Activated naive CD4-positive, alpha-beta T cell treated with anti-CD3 and anti-CD28 coated beads, Interleukin-2, amount 10 ng/mL, durations not matched to agents 7 days and 5 days (primary cell): Measurements from ENCODE around the gene ASGR1.
"Not testable (repeated sequence)": the region's sequence is repeated elsewhere in the genome, so short reads cannot be mapped to it uniquely, and the experiment has no call there.

Source experiments
- CTCF ChIA-PET: fragments of 350-600 bp; sonication (Branson Sonifier 250); formaldehyde crosslinking; loops from one replicate; lab custom pipeline; 2021; ENCODE audit warnings: antibody characterized with exemption; lab: Charles Lee
- DNase-seq: peaks from one replicate; pipeline ENCODE4 v3.0.0-alpha.2; 2020
- H3K27ac Mint-ChIP-seq: one replicate; pipeline ENCODE4 v1.8.0; 2021; ENCODE audit warnings: mild to moderate bottlenecking, moderate library complexity, mixed read lengths
- H3K27me3 Mint-ChIP-seq: one replicate; pipeline ENCODE4 v1.8.0; 2021; ENCODE audit warnings: mild to moderate bottlenecking, mixed read lengths
- H3K36me3 Mint-ChIP-seq: one replicate; pipeline ENCODE4 v1.8.0; 2021; ENCODE audit warnings: mixed read lengths
- H3K4me1 Mint-ChIP-seq: one replicate; pipeline ENCODE4 v1.8.0; 2021; ENCODE audit warnings: mixed read lengths
- H3K4me3 Mint-ChIP-seq: one replicate; pipeline ENCODE4 v1.8.0; 2021; ENCODE audit warnings: mild to moderate bottlenecking, moderate library complexity, mixed read lengths
- H3K9me3 Mint-ChIP-seq: one replicate; pipeline ENCODE4 v1.8.0; 2021; ENCODE audit warnings: mixed read lengths

ASGR1 gene

GRCh38 chr17:7173687-7174602, 5.2 kb downstream of the ASGR1 start:
- no peak overlapping the region for H3K27ac Mint-ChIP-seq
- H3K4me1 Mint-ChIP-seq = peaks cover 14% of the 10 kb centered on the region
- H3K9me3 Mint-ChIP-seq = peaks cover 5% of the 10 kb centered on the region
- peak; percentile 77 for DNase-seq
- H3K36me3 Mint-ChIP-seq = no peaks in the 10 kb centered on the region
- H3K4me3 Mint-ChIP-seq = no peak overlapping the region
- H3K27me3 Mint-ChIP-seq = peaks cover 14% of the 10 kb centered on the region
- CTCF ChIA-PET = interaction anchor here (1.1 to 1.7 kb wide), 2 partner anchors 34 to 128 kb away, joined by 3 to 6 read pairs; no protein-coding TSS in a partner anchor

- not testable (repeated sequence) for H3K36me3 Mint-ChIP-seq, H3K4me1 Mint-ChIP-seq, H3K27ac Mint-ChIP-seq, H3K9me3 Mint-ChIP-seq, H3K4me3 Mint-ChIP-seq, DNase-seq
- CTCF ChIA-PET = interaction anchor here (1.7 kb wide), 1 partner anchor 127 kb away, joined by 6 read pairs; no protein-coding TSS in a partner anchor
- H3K27me3 Mint-ChIP-seq = peaks cover 14% of the 10 kb centered on the region
Observed at GRCh38 chr17:7172522-7173191, 6.5 kb downstream of the ASGR1 start.

- not testable (repeated sequence) for H3K9me3 Mint-ChIP-seq, H3K36me3 Mint-ChIP-seq, H3K27ac Mint-ChIP-seq, H3K4me3 Mint-ChIP-seq, DNase-seq, H3K4me1 Mint-ChIP-seq
- H3K27me3 Mint-ChIP-seq = peaks cover 17% of the 10 kb centered on the region
- CTCF ChIA-PET = interaction anchor here (1.1 kb wide), 1 partner anchor 37 kb away, joined by 3 read pairs; no protein-coding TSS in a partner anchor
Observed at GRCh38 chr17:7169565-7169908, 9.6 kb downstream of the ASGR1 start.

GRCh38 chr17:7168841-7169564, 10.2 kb downstream of the ASGR1 start:
- CTCF ChIA-PET = interaction anchor here (1.1 kb wide), 1 partner anchor 36 kb away, joined by 3 read pairs; no protein-coding TSS in a partner anchor
- not testable (repeated sequence) for H3K36me3 Mint-ChIP-seq, H3K4me1 Mint-ChIP-seq, H3K9me3 Mint-ChIP-seq, DNase-seq, H3K27ac Mint-ChIP-seq, H3K4me3 Mint-ChIP-seq
- peaks cover 17% of the 10 kb centered on the region for H3K27me3 Mint-ChIP-seq

GRCh38 chr17:7167832-7168231, 11.3 kb downstream of the ASGR1 start:
- H3K4me1 Mint-ChIP-seq = no peaks in the 10 kb centered on the region
- peaks cover 10% of the 10 kb centered on the region for H3K27me3 Mint-ChIP-seq
- DNase-seq = no peak
- H3K9me3 Mint-ChIP-seq = peaks cover 5% of the 10 kb centered on the region
- CTCF ChIA-PET = interaction anchor here (0.9 kb wide), 1 partner anchor 10 kb away, joined by 3 read pairs; no protein-coding TSS in a partner anchor
- H3K4me3 Mint-ChIP-seq = no peak overlapping the region
- H3K27ac Mint-ChIP-seq = no peak overlapping the region
- H3K36me3 Mint-ChIP-seq = no peaks in the 10 kb centered on the region

- H3K27me3 Mint-ChIP-seq = peaks cover 6% of the 10 kb centered on the region
- H3K27ac Mint-ChIP-seq = no peak overlapping the region
- no peak overlapping the region for H3K4me3 Mint-ChIP-seq
- H3K9me3 Mint-ChIP-seq = peaks cover 5% of the 10 kb centered on the region
- H3K4me1 Mint-ChIP-seq = no peaks in the 10 kb centered on the region
- CTCF ChIA-PET = interaction anchor here (0.9 kb wide), 1 partner anchor 10 kb away, joined by 3 read pairs; no protein-coding TSS in a partner anchor
- no peaks in the 10 kb centered on the region for H3K36me3 Mint-ChIP-seq
- no peak for DNase-seq
Observed at GRCh38 chr17:7166873-7167272, 12.3 kb downstream of the ASGR1 start.

- H3K4me1 Mint-ChIP-seq, H3K4me3 Mint-ChIP-seq, H3K27ac Mint-ChIP-seq, H3K9me3 Mint-ChIP-seq, CTCF ChIA-PET, DNase-seq, H3K36me3 Mint-ChIP-seq: not testable (repeated sequence)
- peaks cover 19% of the 10 kb centered on the region for H3K27me3 Mint-ChIP-seq
Observed at GRCh38 chr17:7159571-7159970, 19.6 kb downstream of the ASGR1 start.

GRCh38 chr17:7158424-7158823, 20.7 kb downstream of the ASGR1 start:
- H3K27me3 Mint-ChIP-seq = peaks cover 30% of the 10 kb centered on the region

DNA sequence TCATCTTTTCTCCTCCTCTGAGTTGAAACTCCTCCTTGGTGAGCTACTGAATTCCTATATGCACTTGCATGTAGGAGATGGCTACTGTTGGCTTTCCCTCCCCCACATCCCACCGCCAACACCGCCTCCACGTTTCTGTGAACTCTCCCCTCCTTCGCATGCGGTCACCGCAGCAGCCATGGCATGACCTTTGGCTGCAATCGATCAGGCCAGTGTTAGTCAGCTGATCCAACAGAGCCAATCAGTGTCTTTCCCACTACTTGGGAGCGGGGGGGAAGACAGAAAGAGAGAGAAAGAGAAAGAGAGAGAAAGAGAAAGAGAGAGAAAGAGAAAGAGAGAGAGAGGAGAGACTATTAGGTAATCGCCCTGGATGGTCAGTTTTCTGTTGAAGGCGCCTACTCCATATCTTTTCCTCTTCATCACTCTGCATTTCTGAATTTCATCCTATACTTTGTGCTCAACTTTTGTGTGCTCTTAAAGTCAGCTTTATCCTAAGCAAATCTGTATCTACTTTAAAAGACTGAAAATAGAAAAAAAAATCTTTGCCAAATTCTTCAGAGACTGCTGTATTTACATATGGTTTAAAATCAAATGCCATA, 22.7 kb downstream of the ASGR1 start:
- H3K27me3 Mint-ChIP-seq = peaks cover 35% of the 10 kb centered on the region
- no peaks in the 10 kb centered on the region for H3K36me3 Mint-ChIP-seq
- H3K4me3 Mint-ChIP-seq = no peak overlapping the region
- H3K27ac Mint-ChIP-seq = no peak overlapping the region
- CTCF ChIA-PET = no interaction called here
- DNase-seq = no peak
- no peaks in the 10 kb centered on the region for H3K9me3 Mint-ChIP-seq
- H3K4me1 Mint-ChIP-seq = no peaks in the 10 kb centered on the region

More at GRCh38 chr17:7158424-7158823, 20.7 kb downstream of the ASGR1 start:
- H3K27ac Mint-ChIP-seq, H3K4me1 Mint-ChIP-seq, H3K9me3 Mint-ChIP-seq, H3K36me3 Mint-ChIP-seq, DNase-seq, H3K4me3 Mint-ChIP-seq: not testable (repeated sequence)
- CTCF ChIA-PET = interaction anchor here (0.6 kb wide), 1 partner anchor 22 kb away, joined by 3 read pairs; no protein-coding TSS in a partner anchor

DNA sequence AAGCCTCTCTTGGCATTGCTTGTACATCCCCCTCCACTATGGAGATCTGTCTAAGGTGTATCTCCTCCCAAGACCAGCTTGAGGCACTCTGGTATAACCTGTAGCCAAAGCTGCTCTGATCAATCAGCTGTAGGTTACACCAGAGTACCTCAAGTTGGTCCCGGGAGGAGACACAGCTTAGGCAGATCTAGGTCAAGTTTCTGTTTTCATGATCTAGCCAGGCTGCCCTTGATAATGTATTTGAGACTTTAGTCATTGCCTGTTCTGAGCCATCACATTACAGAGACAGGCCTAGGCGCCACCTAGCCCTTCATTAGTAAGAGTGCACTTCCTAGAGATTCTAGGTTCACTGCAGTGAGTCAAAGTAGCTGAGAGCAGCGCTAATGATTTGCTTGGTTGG, 31.4 kb downstream of the ASGR1 start:
- H3K4me1 Mint-ChIP-seq = no peaks in the 10 kb centered on the region
- no peak overlapping the region for H3K4me3 Mint-ChIP-seq
- no peak for DNase-seq
- no peaks in the 10 kb centered on the region for H3K36me3 Mint-ChIP-seq
- H3K27me3 Mint-ChIP-seq = peaks cover 11% of the 10 kb centered on the region
- no peak overlapping the region for H3K27ac Mint-ChIP-seq
- no peaks in the 10 kb centered on the region for H3K9me3 Mint-ChIP-seq
- CTCF ChIA-PET = interaction anchor here (1.1 to 2.2 kb wide), 5 partner anchors 10 to 102 kb away, joined by 3 to 9 read pairs (median 5); no protein-coding TSS in a partner anchor

GRCh38 chr17:7146115-7146514, 33.1 kb downstream of the ASGR1 start:
- Mint-ChIP-seq H3K27me3 (peaks cover 11% of the 10 kb centered on the region), H3K4me1 (no peaks in the 10 kb centered on the region), H3K36me3 (no peaks in the 10 kb centered on the region), H3K27ac (no peak overlapping the region), H3K4me3 (no peak overlapping the region), H3K9me3 (no peaks in the 10 kb centered on the region)
- CTCF ChIA-PET = interaction anchor here (1.0 to 1.9 kb wide), 2 partner anchors 87 to 94 kb away, joined by 3 to 6 read pairs; no protein-coding TSS in a partner anchor
- DNase-seq = no peak

GRCh38 chr17:7144213-7144612, 35.0 kb downstream of the ASGR1 start:
- no peak overlapping the region for H3K4me3 Mint-ChIP-seq
- CTCF ChIA-PET = interaction anchor here (0.7 to 1.1 kb wide), 3 partner anchors 8 to 103 kb away, joined by 3 to 4 read pairs (median 3); no protein-coding TSS in a partner anchor
- no peaks in the 10 kb centered on the region for H3K9me3 Mint-ChIP-seq
- peaks cover 14% of the 10 kb centered on the region for H3K27me3 Mint-ChIP-seq
- no peaks in the 10 kb centered on the region for H3K4me1 Mint-ChIP-seq
- no peaks in the 10 kb centered on the region for H3K36me3 Mint-ChIP-seq
- H3K27ac Mint-ChIP-seq = no peak overlapping the region
- no peak for DNase-seq

DNA sequence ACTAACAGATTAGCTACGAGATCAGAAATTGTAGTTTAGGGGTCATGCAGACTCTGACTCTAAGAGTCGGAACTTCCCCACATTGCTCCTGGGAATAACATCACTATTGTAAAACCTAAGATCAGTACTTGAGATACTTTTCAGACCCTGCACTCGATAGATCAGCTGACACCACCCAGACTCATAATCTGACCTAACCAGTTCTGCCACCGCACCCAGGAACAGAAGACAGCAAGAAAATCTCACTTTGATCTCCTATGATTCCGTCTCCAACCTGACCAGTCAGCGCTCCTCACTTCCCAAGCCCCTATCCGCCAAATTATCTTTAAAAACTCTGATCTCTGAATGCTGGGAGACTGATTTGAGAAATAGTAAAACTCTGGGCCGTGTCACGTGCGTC, 37.3 kb downstream of the ASGR1 start:
- Mint-ChIP-seq H3K9me3 (no peaks in the 10 kb centered on the region), H3K4me3 (no peak overlapping the region), H3K27me3 (peaks cover 28% of the 10 kb centered on the region), H3K4me1 (no peaks in the 10 kb centered on the region), H3K27ac (no peak overlapping the region), H3K36me3 (no peaks in the 10 kb centered on the region)
- CTCF ChIA-PET = interaction anchor here (1.4 to 11.6 kb wide), 2 partner anchors 92 to 228 kb away, joined by 4 to 270 read pairs; partner anchors contain the start of gene SLC16A11
- DNase-seq = no peak
